MM.1S (cell line): ENCODE measurements around the gene AEBP1.

Source experiments
- DNase-seq: peaks from one replicate; pipeline ENCODE4 v3.0.0-alpha.2; 2015
- H2AFZ ChIP-seq: fragments of 300-600 bp; sonication (generic); 2 replicates; pipeline ENCODE4 v1.6.0; 2016; ENCODE audit warnings: antibody characterized with exemption, low read length
- H3F3A ChIP-seq: fragments of 300-600 bp; sonication (generic); 2 replicates; pipeline ENCODE4 v1.6.1; 2016; ENCODE audit warnings: mild to moderate bottlenecking, antibody characterized with exemption, low read length, moderate library complexity, mixed read lengths; ENCODE audit not compliant: insufficient read depth
- H3K27ac ChIP-seq: fragments of 300-600 bp; sonication (generic); 2 replicates; pipeline ENCODE4 v1.5.1; 2016; ENCODE audit warnings: mild to moderate bottlenecking, low read length
- H3K27me3 ChIP-seq: fragments of 300-600 bp; sonication (generic); replicated peaks from 2 replicates; pipeline ENCODE4 v1.6.0; 2016; ENCODE audit warnings: low read length; ENCODE audit not compliant: insufficient read depth
- H3K36me3 ChIP-seq: fragments of 300-600 bp; sonication (generic); replicated peaks from 2 replicates; pipeline ENCODE4 v1.6.1; 2016; ENCODE audit warnings: mild to moderate bottlenecking, low read length, mixed read lengths; ENCODE audit not compliant: insufficient read depth
- H3K4me1 ChIP-seq: fragments of 300-600 bp; sonication (generic); 2 replicates; pipeline ENCODE4 v1.6.1; 2016; ENCODE audit warnings: low read length, mixed read lengths
- H3K4me2 ChIP-seq: fragments of 300-600 bp; sonication (generic); 2 replicates; pipeline ENCODE4 v1.6.0; 2016; ENCODE audit warnings: low read depth, low read length
- H3K4me3 ChIP-seq: fragments of 300-600 bp; sonication (generic); 2 replicates; pipeline ENCODE4 v1.5.1; 2016; ENCODE audit warnings: low read length, mixed read lengths
- H3K79me2 ChIP-seq: fragments of 300-600 bp; sonication (generic); 2 replicates; pipeline ENCODE4 v1.6.1; 2016; ENCODE audit warnings: mixed run types, low read length, mixed read lengths
- H3K9ac ChIP-seq: fragments of 300-600 bp; sonication (generic); 2 replicates; pipeline ENCODE4 v1.6.1; 2016; ENCODE audit warnings: low read length, mixed read lengths
- H3K9me2 ChIP-seq: fragments of 300-600 bp; sonication (generic); replicated peaks from 2 replicates; pipeline ENCODE4 v1.6.1; 2016; ENCODE audit warnings: mild to moderate bottlenecking, low read length, mixed read lengths; ENCODE audit not compliant: insufficient read depth
- H3K9me3 ChIP-seq: fragments of 300-600 bp; sonication (generic); replicated peaks from 2 replicates; pipeline ENCODE4 v1.6.1; 2016; ENCODE audit warnings: mild to moderate bottlenecking, low read length, mixed read lengths; ENCODE audit not compliant: insufficient read depth
- H4K20me1 ChIP-seq: fragments of 300-600 bp; sonication (generic); 2 replicates; pipeline ENCODE4 v1.6.1; 2016; ENCODE audit warnings: mild to moderate bottlenecking, low read length, moderate library complexity, mixed read lengths; ENCODE audit not compliant: insufficient read depth
- CTCF ChIP-seq: fragments of 300-600 bp; sonication (generic); IDR thresholded peaks from 2 replicates; pipeline ENCODE4 v1.5.1; 2016; ENCODE audit warnings: antibody characterized with exemption, low read length, mixed read lengths
- EZH2 ChIP-seq: fragments of 300-600 bp; sonication (generic); optimal IDR thresholded peaks from 2 replicates; pipeline ENCODE3; 2017; ENCODE audit warnings: low read depth, mild to moderate bottlenecking, antibody characterized with exemption, low read length, mixed read lengths
- EZH2phosphoT487 ChIP-seq: fragments of 300-600 bp; sonication (generic); IDR thresholded peaks from 2 replicates; pipeline ENCODE4 v1.6.1; 2018; ENCODE audit warnings: antibody characterized with exemption, low read length

AEBP1 gene

GRCh38 chr7:44117801-44118429, 13.8 kb downstream of the AEBP1 start:
- peaks cover 4% of the 10 kb centered on the region; the same call in 1 of the 2 replicates for H3K36me3 ChIP-seq

DNA sequence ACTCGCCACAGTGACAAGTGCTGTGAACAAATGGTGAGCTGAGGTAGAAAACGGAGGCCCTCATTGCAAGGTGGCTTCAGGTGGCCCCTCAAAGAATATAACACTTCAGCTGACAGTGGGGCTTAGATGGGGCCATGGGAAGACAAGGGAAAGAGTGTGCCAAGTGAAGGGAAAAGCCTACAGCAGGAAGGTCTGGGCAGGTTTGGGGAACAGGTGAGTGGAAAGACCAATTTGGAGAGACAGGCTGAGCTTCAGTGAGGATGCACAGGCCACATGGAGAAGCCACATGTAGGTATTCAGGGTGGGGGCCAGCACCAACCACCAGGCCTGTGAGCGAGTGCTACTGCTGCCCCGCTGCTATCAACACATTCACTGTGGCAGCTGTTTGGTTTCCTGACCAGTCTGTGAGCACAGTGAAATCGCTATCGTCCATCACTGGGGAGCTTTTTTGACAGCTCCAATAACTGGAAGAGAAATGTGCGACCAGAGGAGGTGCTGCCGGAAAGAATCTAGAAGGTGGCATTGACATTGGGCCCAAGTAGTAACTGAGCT, 15.8 kb downstream of the AEBP1 start:
- no peak for DNase-seq
- Histone ChIP-seq H4K20me1 (no peaks in the 10 kb centered on the region), H3K27me3 (no peaks in the 10 kb centered on the region), H3K27ac (no peak overlapping the region), H3K4me2 (no peak overlapping the region), H3K9me3 (no peaks in the 10 kb centered on the region), H3K4me3 (no peak overlapping the region), H3K79me2 (peaks cover 44% of the 10 kb centered on the region), H3F3A (no peaks in the 10 kb centered on the region), H3K9ac (no peak overlapping the region), H3K9me2 (no peaks in the 10 kb centered on the region), H3K4me1 (peaks cover 13% of the 10 kb centered on the region), H3K36me3 (peaks cover 4% of the 10 kb centered on the region; the same call in 1 of the 2 replicates), H2AFZ (no peak overlapping the region)
- no peak for TF ChIP-seq CTCF
- no peak for TF ChIP-seq EZH2
- TF ChIP-seq EZH2phosphoT487: no peak

More at GRCh38 chr7:44117801-44118429, 13.8 kb downstream of the AEBP1 start:
- no peak for DNase-seq
- no peak for TF ChIP-seq EZH2phosphoT487
- no peak for TF ChIP-seq CTCF
- no peak for TF ChIP-seq EZH2
- Histone ChIP-seq H3K9me3 (no peaks in the 10 kb centered on the region), H3K79me2 (peaks cover 40% of the 10 kb centered on the region), H4K20me1 (no peaks in the 10 kb centered on the region), H3K4me1 (peaks cover 9% of the 10 kb centered on the region), H3K4me3 (no peak overlapping the region), H2AFZ (no peak overlapping the region), H3K27me3 (no peaks in the 10 kb centered on the region), H3K9ac (no peak overlapping the region), H3K9me2 (no peaks in the 10 kb centered on the region), H3K27ac (no peak overlapping the region), H3K4me2 (no peak overlapping the region), H3F3A (no peaks in the 10 kb centered on the region)

- no peaks in the 10 kb centered on the region for H3K27me3 ChIP-seq
- H3K4me3 ChIP-seq: no peak overlapping the region
- TF ChIP-seq EZH2: no peak
- TF ChIP-seq CTCF: no peak
- no peak for TF ChIP-seq EZH2phosphoT487
- DNase-seq: no peak
- H3K79me2 ChIP-seq: peaks cover 44% of the 10 kb centered on the region
- no peaks in the 10 kb centered on the region for H3K9me2 ChIP-seq
- H3K36me3 ChIP-seq: peaks cover 4% of the 10 kb centered on the region; the same call in 1 of the 2 replicates
- no peak overlapping the region for H3K27ac ChIP-seq
- H3K4me1 ChIP-seq: peaks cover 13% of the 10 kb centered on the region
- no peak overlapping the region for H3K4me2 ChIP-seq
- no peaks in the 10 kb centered on the region for H4K20me1 ChIP-seq
- no peaks in the 10 kb centered on the region for H3F3A ChIP-seq
- H3K9me3 ChIP-seq: no peaks in the 10 kb centered on the region
- no peak overlapping the region for H3K9ac ChIP-seq
- no peak overlapping the region for H2AFZ ChIP-seq
These were observed 16.2 kb downstream of the AEBP1 start for GRCh38 chr7:44120395-44120794.
